Tibial nerve (tissue), 3 donors: ENCODE data around the gene CACNA1B.

Experiments used
- CTCF ChIP-seq, 5 experiments: fragments of 200-600 bp in 3 of 5; fragments of 450-650 bp in 2 of 5; sonication (generic) in 3 of 5; IDR thresholded peaks; one replicate each; pipeline ENCODE4 v1.5.1; 2016 to 2019; ENCODE audit warnings: antibody characterized with exemption in 5 of 5, mild to moderate bottlenecking in 3 of 5, moderate library complexity in 2 of 5
- POLR2A ChIP-seq, 2 donors: fragments of 450-650 bp; IDR thresholded peaks; one replicate each; pipeline ENCODE4 v1.6.1; 2017; ENCODE audit warnings: antibody characterized with exemption in 2 of 2, mild to moderate bottlenecking in 2 of 2, moderate library complexity in 2 of 2

GRCh38 chr9:138117836-138118235 is 240.3 kb downstream of the CACNA1B start:
- TF ChIP-seq CTCF (IDR thresholded peaks at IDR 0.05): no peak
- no peak for TF ChIP-seq POLR2A (IDR thresholded peaks at IDR 0.05)
